Vagina (tissue), 2 donors: ENCODE data around the gene SZRD1.

Experiments
- POLR2A ChIP-seq, 2 donors: fragments of 450-650 bp; IDR thresholded peaks; one replicate each; pipeline ENCODE4 v1.6.1; 2017; ENCODE audit warnings: antibody characterized with exemption in 2 of 2, mild to moderate bottlenecking in 2 of 2, moderate library complexity in 2 of 2
- POLR2AphosphoS5 ChIP-seq, 2 donors: sonication (generic); formaldehyde crosslinking; IDR thresholded peaks; one replicate each; pipeline ENCODE4 v1.9.0; 2017; ENCODE audit warnings: antibody characterized with exemption in 2 of 2, mild to moderate bottlenecking in 2 of 2, low read depth in 1 of 2; ENCODE audit not compliant: insufficient read depth in 1 of 2
- TF ChIP-seq, protein P1 (sequence below), 3 experiments: fragments of 450-650 bp in 2 of 3; fragments of 200-600 bp in 1 of 3; sonication (generic) in 1 of 3; IDR thresholded peaks; one replicate each; pipeline ENCODE4 v1.5.1; 2017 to 2019; ENCODE audit warnings: antibody characterized with exemption in 3 of 3, mild to moderate bottlenecking in 2 of 3, moderate library complexity in 2 of 3

- TF ChIP-seq, protein P1, sequence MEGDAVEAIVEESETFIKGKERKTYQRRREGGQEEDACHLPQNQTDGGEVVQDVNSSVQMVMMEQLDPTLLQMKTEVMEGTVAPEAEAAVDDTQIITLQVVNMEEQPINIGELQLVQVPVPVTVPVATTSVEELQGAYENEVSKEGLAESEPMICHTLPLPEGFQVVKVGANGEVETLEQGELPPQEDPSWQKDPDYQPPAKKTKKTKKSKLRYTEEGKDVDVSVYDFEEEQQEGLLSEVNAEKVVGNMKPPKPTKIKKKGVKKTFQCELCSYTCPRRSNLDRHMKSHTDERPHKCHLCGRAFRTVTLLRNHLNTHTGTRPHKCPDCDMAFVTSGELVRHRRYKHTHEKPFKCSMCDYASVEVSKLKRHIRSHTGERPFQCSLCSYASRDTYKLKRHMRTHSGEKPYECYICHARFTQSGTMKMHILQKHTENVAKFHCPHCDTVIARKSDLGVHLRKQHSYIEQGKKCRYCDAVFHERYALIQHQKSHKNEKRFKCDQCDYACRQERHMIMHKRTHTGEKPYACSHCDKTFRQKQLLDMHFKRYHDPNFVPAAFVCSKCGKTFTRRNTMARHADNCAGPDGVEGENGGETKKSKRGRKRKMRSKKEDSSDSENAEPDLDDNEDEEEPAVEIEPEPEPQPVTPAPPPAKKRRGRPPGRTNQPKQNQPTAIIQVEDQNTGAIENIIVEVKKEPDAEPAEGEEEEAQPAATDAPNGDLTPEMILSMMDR (IDR thresholded peaks at IDR 0.05), result no peak
- TF ChIP-seq POLR2AphosphoS5 (IDR thresholded peaks at IDR 0.05; ENCODE audit: insufficient read depth in 1 of 2, low read depth in 1 of 2) (no peak), POLR2A (IDR thresholded peaks at IDR 0.05) (no peak)
Observed at GRCh38 chr1:16422041-16422440, 55.0 kb downstream of the SZRD1 start.
